ENCODE results near the gene RAB12.

Gene RAB12

DNA sequence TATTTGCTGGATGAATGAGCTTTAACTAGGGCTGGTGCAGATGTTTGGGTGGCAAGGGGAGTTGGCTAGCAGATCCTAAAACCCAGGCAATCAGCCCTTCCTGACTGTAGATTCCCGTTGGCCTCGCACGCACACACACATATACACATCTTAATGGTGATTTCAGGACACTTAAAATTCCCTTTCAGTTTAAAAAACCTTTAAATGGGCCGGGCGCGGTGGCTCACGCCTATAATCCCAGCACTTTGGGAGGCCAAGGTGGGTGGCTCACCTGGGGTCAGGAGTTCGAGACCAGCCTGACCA, 76.6 kb downstream of the RAB12 start:
- DNase-seq = no peak

DNA sequence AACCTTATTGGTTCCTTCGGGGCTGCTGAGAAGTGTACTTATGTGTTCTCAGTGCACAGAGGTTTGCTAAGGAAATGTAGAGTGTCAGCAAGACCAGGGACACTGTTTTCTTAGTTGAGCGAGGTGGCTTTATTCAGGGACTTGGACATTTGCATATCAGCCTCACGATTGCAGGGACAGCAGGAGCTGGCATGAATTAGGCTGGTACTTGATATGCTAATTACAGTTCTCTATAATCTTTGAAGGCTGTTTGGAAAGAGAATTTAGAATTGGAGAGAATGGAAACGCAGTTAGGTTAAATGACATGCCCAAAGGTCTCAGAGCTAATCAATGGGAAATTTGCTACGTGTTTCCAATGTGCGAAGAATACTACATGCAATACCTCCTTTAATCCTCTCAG, 77.4 kb downstream of the RAB12 start:
- DNase-seq = no peak

DNA sequence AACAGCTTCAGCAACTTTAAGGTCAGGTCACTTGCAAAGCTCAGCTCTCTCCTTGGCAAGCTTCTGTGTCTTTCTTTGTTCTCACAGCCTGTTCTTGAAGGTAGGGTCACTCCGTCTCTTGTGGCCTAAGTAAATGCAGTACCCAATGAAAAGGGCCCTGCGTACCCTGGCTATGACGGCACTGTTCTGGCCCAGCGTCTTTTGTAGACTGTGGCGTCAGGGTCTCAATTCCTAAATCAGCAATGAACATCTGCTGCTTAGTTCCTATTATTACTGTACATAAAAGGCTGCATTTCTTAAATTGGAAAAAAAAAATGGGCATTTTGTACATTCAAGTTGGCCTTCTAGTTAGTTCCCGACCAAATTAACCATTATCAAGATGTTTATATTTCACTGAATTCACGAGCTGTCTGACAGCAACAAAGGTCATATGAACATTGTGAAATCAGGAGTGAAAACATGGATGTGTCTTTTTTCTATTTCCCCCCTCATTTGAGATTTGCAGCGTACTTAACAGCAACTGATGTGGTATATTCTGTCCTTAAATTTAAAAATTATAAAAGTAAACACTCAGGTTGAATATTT, 79.1 kb downstream of the RAB12 start:
- DNase-seq = no peak

DNA sequence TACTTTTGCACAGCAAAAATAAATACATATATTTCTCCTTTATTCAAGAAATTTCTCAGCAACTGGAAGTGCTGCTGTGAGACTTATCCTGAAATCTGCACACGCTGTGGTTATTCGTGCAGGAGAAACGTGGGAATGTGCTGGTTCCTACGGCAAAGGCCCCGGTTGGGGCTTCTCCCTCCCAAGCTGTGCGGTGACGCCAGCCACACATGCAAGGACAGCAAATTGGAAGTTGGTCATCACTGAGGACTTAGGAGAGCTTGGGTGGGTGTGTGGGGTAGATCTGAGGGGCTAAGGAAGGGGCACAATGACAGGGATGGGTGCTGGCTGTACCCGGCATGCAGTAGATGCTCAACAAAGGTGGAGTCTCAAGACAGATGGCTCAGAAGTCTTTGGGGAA, 79.6 kb downstream of the RAB12 start:
- DNase-seq = no peak

All from kidney glomerular epithelial cell (primary cell).